Natural killer cell (primary cell): ENCODE data around the gene PPP2R2C. TPM values are rescaled to one million over a fixed set of nuclear protein-coding genes. Genes with fewer than 3 reads are reported as not detected.
A peak's percentile ranks its signal among the peaks of the same experiment; 100 is the strongest.

Experiments
- ATAC-seq, 3 donors: fragments of 150-1000 bp in 2 of 3; fragments of 200-7000 bp in 1 of 3; cut with Tn5 transposase; 1 replicate in 1 of 3; 2 replicates in 2 of 3; pipeline ENCODE4 v1.10.0; 2021; ENCODE audit warnings: mild to moderate bottlenecking in 2 of 3, moderate library complexity in 2 of 3
- DNase-seq, 2 donors: peaks; one replicate each; pipeline versions ENCODE4 v3.0.0 to v3.0.0-alpha.2; 2013 to 2021; ENCODE audit warnings: mixed read lengths in 1 of 2
- H3K27ac ChIP-seq: one replicate; pipeline ENCODE4 v1.5.1; 2013; ENCODE audit warnings: mild to moderate bottlenecking, low read length
- H3K27me3 ChIP-seq: one replicate; pipeline ENCODE4 v1.6.1; 2013; ENCODE audit warnings: low read length; ENCODE audit not compliant: control insufficient read depth, insufficient read depth
- H3K36me3 ChIP-seq: one replicate; pipeline ENCODE4 v1.6.1; 2013; ENCODE audit warnings: low read length; ENCODE audit not compliant: control insufficient read depth, insufficient read depth
- H3K4me1 ChIP-seq: one replicate; pipeline ENCODE4 v1.6.1; 2013; ENCODE audit warnings: low read length; ENCODE audit not compliant: control insufficient read depth, insufficient read depth
- H3K4me3 ChIP-seq: one replicate; pipeline ENCODE4 v1.5.1; 2013; ENCODE audit warnings: low read length
- H3K9me3 ChIP-seq: one replicate; pipeline ENCODE4 v1.6.1; 2013; ENCODE audit warnings: low read length; ENCODE audit not compliant: control insufficient read depth, insufficient read depth
- H3K27ac Mint-ChIP-seq, 2 donors: one replicate each; pipeline ENCODE4 v1.8.0; 2022; ENCODE audit warnings: mild to moderate bottlenecking in 2 of 2, mixed read lengths in 2 of 2, moderate library complexity in 1 of 2
- H3K27me3 Mint-ChIP-seq, 2 donors: one replicate each; pipeline ENCODE4 v1.8.0; 2022; ENCODE audit warnings: low read depth in 2 of 2, mixed read lengths in 2 of 2
- H3K36me3 Mint-ChIP-seq: one replicate; pipeline ENCODE4 v1.8.0; 2022; ENCODE audit warnings: mixed read lengths
- H3K4me1 Mint-ChIP-seq, 2 donors: one replicate each; pipeline ENCODE4 v1.8.0; 2022; ENCODE audit warnings: mixed read lengths in 2 of 2
- H3K4me3 Mint-ChIP-seq: one replicate; pipeline ENCODE4 v1.8.0; 2022; ENCODE audit warnings: mild to moderate bottlenecking, moderate library complexity, mixed read lengths
- H3K9me3 Mint-ChIP-seq, 2 donors: one replicate each; pipeline ENCODE4 v1.8.0; 2022; ENCODE audit warnings: mixed read lengths in 2 of 2
- CTCF ChIP-seq: fragments of 200-600 bp; IDR thresholded peaks from one replicate; pipeline ENCODE4 v1.8.0; 2022; ENCODE audit warnings: antibody characterized with exemption
- WGBS: methylation state at CpG from one replicate; pipeline ENCODE4 v1.1.7; 2013; ENCODE audit warnings: missing lambda C conversion rate; ENCODE audit not compliant: insufficient coverage; 5-methylcytosine and 5-hydroxymethylcytosine counted together
- intact Hi-C: fragments of 100-400 bp; cut with micrococcal nuclease; formaldehyde crosslinking; loops from one replicate; pipeline ENCODE4 v1.14.2; 2022
- total RNA-seq, 4 donors: library from RNA; stranded (reverse); fragments of 120-200 nt in 1 of 4; gene quantifications; one replicate each; pipeline versions ENCODE4 v1.2.3 to v1.2.4, GENCODE V29; 2013 to 2022

The PPP2R2C gene
- total RNA-seq, 3 donors from 2014 or later (not counting 1 experiment from before 2014, with no cell fraction given) = not detected

- H3K27me3 ChIP-seq = peaks cover 7% of the 10 kb centered on the region
- no peaks in the 10 kb centered on the region for H3K9me3 Mint-ChIP-seq
- peaks cover 0 to 14% of the 10 kb centered on the region in 2 donors for H3K27me3 Mint-ChIP-seq
- no peak overlapping the region for H3K27ac ChIP-seq
- peak in 1 of 2 donors; percentile 28 for DNase-seq
- peak overlapping the region in 1 of 2 donors; percentile 69 for H3K27ac Mint-ChIP-seq
- peaks cover 29% of the 10 kb centered on the region for H3K4me1 ChIP-seq
- H3K9me3 ChIP-seq = peaks cover 6% of the 10 kb centered on the region
- intact Hi-C loops = no loop called here
- H3K36me3 Mint-ChIP-seq = no peaks in the 10 kb centered on the region
- ATAC-seq = peak; percentile 40 to 78 (median 64)
- 30% methylated on average over 14 of the region's 14 CpGs for WGBS
- H3K4me3 Mint-ChIP-seq = peak overlapping the region; percentile 87
- no peak for TF ChIP-seq CTCF
- H3K4me1 Mint-ChIP-seq = peaks cover 47 to 55% of the 10 kb centered on the region in 2 donors
- no peaks in the 10 kb centered on the region for H3K36me3 ChIP-seq
- no peak overlapping the region for H3K4me3 ChIP-seq
Observed at GRCh38 chr4:6338175-6338950, 134.1 kb downstream of the PPP2R2C start.

DNA sequence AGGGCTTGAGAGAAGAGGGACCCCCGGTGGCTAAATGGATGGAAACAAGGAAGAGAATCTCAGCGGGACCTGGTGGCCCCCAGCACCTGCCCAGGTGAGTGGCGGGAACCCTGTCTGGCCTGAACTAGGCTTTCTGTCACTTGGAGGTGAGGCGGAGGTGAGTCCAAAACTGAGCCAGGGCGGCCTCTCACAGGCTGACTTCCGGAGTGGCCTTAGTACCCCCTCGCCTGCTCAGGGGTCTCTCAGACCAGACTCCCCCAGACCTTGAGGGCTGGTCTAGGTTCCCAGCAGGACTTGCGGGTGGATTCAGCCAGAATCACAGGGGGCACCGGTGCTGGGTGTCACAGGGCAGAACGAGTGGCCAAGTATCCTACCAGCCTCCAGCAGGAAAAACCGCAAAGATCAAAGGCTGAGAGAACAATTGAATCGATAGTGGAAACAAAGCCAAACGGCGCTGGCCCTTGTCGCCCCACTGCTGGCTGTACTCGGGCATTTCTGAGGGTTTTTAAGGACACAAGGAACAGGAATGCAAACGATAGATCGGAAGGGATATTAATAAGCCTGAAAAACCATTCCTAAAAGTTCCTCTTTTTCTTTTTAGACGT is 135.0 kb downstream of the PPP2R2C start:
- peaks cover 6% of the 10 kb centered on the region for H3K9me3 ChIP-seq
- Mint-ChIP-seq H3K4me3 (peak overlapping the region; percentile 87), H3K36me3 (no peaks in the 10 kb centered on the region), H3K27me3 (peaks cover 0 to 16% of the 10 kb centered on the region in 2 donors), H3K4me1 (peaks cover 47 to 55% of the 10 kb centered on the region in 2 donors), H3K9me3 (no peaks in the 10 kb centered on the region), H3K27ac (peak overlapping the region in 1 of 2 donors; percentile 69)
- DNase-seq (no peak), ATAC-seq (no peak)
- H3K36me3 ChIP-seq = no peaks in the 10 kb centered on the region
- 27% methylated on average over 17 of the region's 19 CpGs for WGBS
- no peak for TF ChIP-seq CTCF
- H3K27me3 ChIP-seq = peaks cover 7% of the 10 kb centered on the region
- intact Hi-C loops = no loop called here
- H3K4me3 ChIP-seq = no peak overlapping the region
- H3K27ac ChIP-seq = no peak overlapping the region
- H3K4me1 ChIP-seq = peaks cover 29% of the 10 kb centered on the region

- Mint-ChIP-seq H3K4me1 (peaks cover 52 to 55% of the 10 kb centered on the region in 2 donors), H3K27ac (no peak overlapping the region), H3K36me3 (no peaks in the 10 kb centered on the region), H3K27me3 (peaks cover 0 to 13% of the 10 kb centered on the region in 2 donors), H3K9me3 (no peaks in the 10 kb centered on the region), H3K4me3 (no peak overlapping the region)
- peaks cover 29% of the 10 kb centered on the region for H3K4me1 ChIP-seq
- WGBS = 89% methylated on average over 12 of the region's 13 CpGs
- intact Hi-C loops = no loop called here
- peaks cover 7% of the 10 kb centered on the region for H3K27me3 ChIP-seq
- TF ChIP-seq CTCF = no peak
- no peak for ATAC-seq
- H3K4me3 ChIP-seq = no peak overlapping the region
- no peaks in the 10 kb centered on the region for H3K36me3 ChIP-seq
- H3K27ac ChIP-seq = no peak overlapping the region
- DNase-seq = no peak
- H3K9me3 ChIP-seq = peaks cover 9% of the 10 kb centered on the region
Observed at GRCh38 chr4:6336166-6336565, 136.2 kb downstream of the PPP2R2C start.
